SJCRH30 (cell line): ENCODE results near the gene PLCXD1. TPM values are rescaled to one million over a fixed set of nuclear protein-coding genes. Genes with fewer than 3 reads are reported as not detected.
"Not testable (repeated sequence)": the region's sequence is repeated elsewhere in the genome, so short reads cannot be mapped to it uniquely, and the experiment has no call there.

ENCODE experiments used
- DNase-seq, 2 experiments: peaks; one replicate each; pipeline ENCODE4 v3.0.0-alpha.2; 2015 to 2020
- H3K27ac ChIP-seq: fragments of 250-450 bp; sonication (Bioruptor Pico); 2 replicates; pipeline ENCODE4 v1.5.1; 2020; ENCODE audit warnings: mild to moderate bottlenecking, moderate library complexity
- H3K27me3 ChIP-seq: fragments of 250-450 bp; sonication (Bioruptor Pico); 2 replicates; pipeline ENCODE4 v1.5.1; 2020; ENCODE audit warnings: mild to moderate bottlenecking, moderate library complexity
- H3K36me3 ChIP-seq: fragments of 250-450 bp; sonication (Bioruptor Pico); 2 replicates; pipeline ENCODE4 v1.5.1; 2020; ENCODE audit warnings: mild to moderate bottlenecking, moderate library complexity
- H3K4me1 ChIP-seq: fragments of 250-450 bp; sonication (Bioruptor Pico); 2 replicates; pipeline ENCODE4 v1.5.1; 2020; ENCODE audit warnings: mild to moderate bottlenecking, moderate library complexity
- H3K4me3 ChIP-seq: fragments of 250-450 bp; sonication (Bioruptor Pico); 2 replicates; pipeline ENCODE4 v1.5.1; 2020; ENCODE audit warnings: mild to moderate bottlenecking, moderate library complexity
- H3K9me3 ChIP-seq: fragments of 250-450 bp; sonication (Bioruptor Pico); replicated peaks from 2 replicates; pipeline ENCODE4 v1.5.1; 2020; ENCODE audit warnings: mild to moderate bottlenecking, moderate library complexity
- total RNA-seq: library from RNA; depleted of rRNA; stranded (reverse); fragments of >200 nt; shearing (Covaris generic); gene quantifications from 2 replicates; pipeline ENCODE4 v1.2.3, GENCODE V29; 2014

PLCXD1 gene
- total RNA-seq, 1 experiment from 2014 or later = 16.0 TPM

GRCh38 chrX:258291-259040, 22.7 kb upstream of the PLCXD1 start:
- no peak for DNase-seq

DNA sequence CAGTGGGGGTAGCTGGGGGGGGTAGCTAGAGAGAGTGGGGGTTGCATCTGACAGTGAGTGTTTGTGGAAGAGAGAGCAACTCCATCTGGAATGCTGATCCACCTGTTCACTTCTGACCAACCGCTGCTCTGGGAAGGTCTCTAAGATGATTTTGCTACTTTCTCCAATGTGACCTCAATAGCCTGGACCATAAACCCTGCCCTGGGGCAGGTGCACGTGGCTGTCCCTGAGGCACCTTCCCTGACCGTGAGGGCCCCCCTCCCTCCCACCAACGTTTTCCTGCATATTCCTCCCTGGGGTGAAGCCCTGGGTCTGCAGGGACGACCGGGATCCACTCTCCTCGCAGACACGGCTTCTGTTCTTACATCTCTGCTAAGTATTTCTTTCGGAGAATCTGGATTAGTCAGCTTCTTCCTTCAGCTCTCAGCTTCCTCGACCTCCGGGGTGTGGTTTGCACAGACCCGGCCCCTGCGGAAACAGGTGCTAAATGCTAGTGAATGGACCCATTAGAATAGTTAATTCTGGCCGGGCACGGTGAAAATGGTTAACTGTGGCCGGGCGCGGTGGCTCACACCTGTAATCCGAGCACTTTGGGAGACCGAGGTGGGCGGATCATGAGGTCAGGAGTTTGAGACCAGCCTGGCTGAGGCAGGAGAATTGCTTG, 21.4 kb upstream of the PLCXD1 start:
- Histone ChIP-seq H3K4me1 (no peaks in the 10 kb centered on the region), H3K9me3 (no peaks in the 10 kb centered on the region), H3K4me3 (no peak overlapping the region), H3K36me3 (no peaks in the 10 kb centered on the region), H3K27ac (no peak overlapping the region), H3K27me3 (no peaks in the 10 kb centered on the region)
- peak; percentile 26 to 48 for DNase-seq

More at GRCh38 chrX:258291-259040, 22.7 kb upstream of the PLCXD1 start:
- no peak overlapping the region for H3K27ac ChIP-seq
- no peak overlapping the region for H3K4me3 ChIP-seq
- H3K4me1 ChIP-seq = no peaks in the 10 kb centered on the region
- H3K36me3 ChIP-seq = no peaks in the 10 kb centered on the region
- no peaks in the 10 kb centered on the region for H3K27me3 ChIP-seq
- no peaks in the 10 kb centered on the region for H3K9me3 ChIP-seq

DNA sequence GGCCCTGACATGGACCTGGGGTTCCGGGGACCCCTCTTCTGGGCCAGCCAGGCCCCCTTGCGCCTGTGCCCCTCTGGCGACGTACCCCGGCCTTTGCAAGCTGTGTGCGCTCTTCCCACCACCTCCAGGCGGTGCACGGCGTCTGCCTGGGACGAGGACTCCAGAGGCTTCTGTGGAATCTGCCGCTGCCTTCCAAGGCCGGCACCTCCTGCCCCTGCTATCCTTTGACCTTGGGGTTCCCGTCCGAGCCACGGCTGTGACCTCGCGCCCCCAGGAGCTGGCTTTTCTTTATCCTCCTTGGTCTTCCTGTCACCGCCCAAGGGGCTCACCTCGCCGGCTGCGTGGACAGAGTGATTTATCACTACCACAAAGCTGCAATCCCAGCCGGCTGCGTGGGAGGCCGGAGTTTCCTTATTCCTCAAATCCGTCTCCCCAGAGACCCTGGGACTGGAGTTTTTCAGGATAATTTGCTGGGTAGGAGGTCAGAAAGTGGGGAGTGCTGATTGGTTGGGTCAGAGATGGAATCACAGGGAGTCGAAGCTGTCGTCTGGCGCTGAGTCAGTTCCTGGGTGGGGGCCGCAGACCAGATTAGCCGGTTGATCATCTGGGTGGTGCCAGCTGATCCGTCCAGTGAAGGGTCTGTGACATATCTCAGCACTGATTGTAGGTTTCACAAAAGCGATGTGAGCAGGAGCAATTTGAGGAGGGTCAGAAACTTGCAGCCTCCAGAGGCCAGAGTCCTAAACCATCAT, 19.8 kb upstream of the PLCXD1 start:
- Histone ChIP-seq H3K9me3 (no peaks in the 10 kb centered on the region), H3K4me3 (peak overlapping the region; percentile 29), H3K27ac (no peak overlapping the region), H3K4me1 (no peaks in the 10 kb centered on the region), H3K36me3 (no peaks in the 10 kb centered on the region), H3K27me3 (no peaks in the 10 kb centered on the region)
- peak in 1 of 2 experiments; percentile 10 for DNase-seq

- DNase-seq = no peak
- no peaks in the 10 kb centered on the region for H3K4me1 ChIP-seq
These were observed 19.2 kb upstream of the PLCXD1 start for GRCh38 chrX:261919-262352.

DNA sequence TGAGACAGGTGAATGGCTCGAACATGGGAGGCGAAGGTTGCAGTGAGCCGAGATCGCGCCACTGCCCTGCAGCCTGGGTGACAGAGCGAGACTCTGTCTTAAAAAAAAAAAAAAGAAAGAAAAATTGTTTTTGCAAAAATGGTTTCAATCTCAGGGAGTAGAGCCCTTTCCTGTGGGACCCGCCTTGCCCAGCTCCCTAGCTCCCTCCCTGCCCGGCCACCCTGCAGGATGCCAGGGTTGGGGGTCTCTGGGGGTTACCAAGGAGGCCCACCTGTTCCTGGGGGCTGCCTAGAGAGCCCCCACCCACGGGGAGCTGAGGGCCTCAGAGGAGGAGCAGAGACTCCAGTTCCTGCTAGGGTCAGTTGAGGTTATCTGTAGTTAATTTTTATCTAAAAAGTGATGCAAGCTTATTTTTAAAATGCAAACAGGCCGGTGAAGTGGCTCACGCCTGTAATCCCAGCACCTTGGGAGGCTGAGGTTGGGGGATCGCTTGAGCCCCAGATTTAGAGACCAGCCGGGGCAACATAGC, 18.7 kb upstream of the PLCXD1 start:
- H3K4me1 ChIP-seq = no peaks in the 10 kb centered on the region
- DNase-seq = no peak
- H3K36me3 ChIP-seq = no peaks in the 10 kb centered on the region
- no peak overlapping the region for H3K27ac ChIP-seq
- H3K9me3 ChIP-seq = no peaks in the 10 kb centered on the region
- H3K4me3 ChIP-seq = no peak overlapping the region
- H3K27me3 ChIP-seq = no peaks in the 10 kb centered on the region

More at GRCh38 chrX:261919-262352, 19.2 kb upstream of the PLCXD1 start:
- Histone ChIP-seq H3K9me3 (no peaks in the 10 kb centered on the region), H3K27me3 (no peaks in the 10 kb centered on the region), H3K36me3 (no peaks in the 10 kb centered on the region), H3K27ac (no peak overlapping the region), H3K4me3 (no peak overlapping the region)

- H3K4me3 ChIP-seq, H3K27me3 ChIP-seq, H3K4me1 ChIP-seq, H3K36me3 ChIP-seq, H3K9me3 ChIP-seq, DNase-seq, H3K27ac ChIP-seq: not testable (repeated sequence)
These were observed 17.2 kb upstream of the PLCXD1 start for GRCh38 chrX:264006-264405.

- H3K4me3 ChIP-seq = no peak overlapping the region
- DNase-seq = peak in 1 of 2 experiments; percentile 34
- H3K9me3 ChIP-seq = no peaks in the 10 kb centered on the region
- no peaks in the 10 kb centered on the region for H3K27me3 ChIP-seq
- no peak overlapping the region for H3K27ac ChIP-seq
- no peaks in the 10 kb centered on the region for H3K36me3 ChIP-seq
- no peaks in the 10 kb centered on the region for H3K4me1 ChIP-seq
These were observed 16.3 kb upstream of the PLCXD1 start for GRCh38 chrX:264634-265455.

GRCh38 chrX:265502-265901, 15.7 kb upstream of the PLCXD1 start:
- no peaks in the 10 kb centered on the region for H3K36me3 ChIP-seq
- no peak overlapping the region for H3K4me3 ChIP-seq
- H3K4me1 ChIP-seq = no peaks in the 10 kb centered on the region
- no peaks in the 10 kb centered on the region for H3K27me3 ChIP-seq
- no peak overlapping the region for H3K27ac ChIP-seq
- H3K9me3 ChIP-seq = no peaks in the 10 kb centered on the region
- no peak for DNase-seq

DNA sequence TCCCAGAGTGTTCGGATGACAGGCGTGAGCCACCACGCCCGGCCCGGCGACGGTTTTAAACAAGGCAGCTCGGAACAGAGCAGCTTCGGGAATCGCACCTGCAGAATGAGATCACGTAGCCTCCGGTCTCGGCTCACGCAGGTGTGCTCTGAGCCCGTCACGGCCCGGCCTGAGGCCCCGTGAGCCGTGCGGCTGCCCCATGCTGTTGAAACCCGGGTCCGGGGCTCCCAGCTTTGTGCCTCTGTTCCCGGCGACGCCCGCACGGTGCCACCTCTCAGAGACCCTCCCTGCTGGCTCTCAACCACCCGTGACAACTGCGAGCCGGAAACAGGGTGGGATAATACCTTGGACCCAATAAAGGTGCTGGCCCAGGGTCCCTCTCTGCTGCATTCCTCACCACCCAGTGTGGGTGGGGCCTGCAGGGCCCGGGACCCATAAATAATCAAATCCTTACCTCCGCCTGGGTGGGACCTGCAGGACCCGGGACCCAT, 13.4 kb upstream of the PLCXD1 start:
- DNase-seq = no peak
- H3K4me3 ChIP-seq = no peak overlapping the region
- H3K27ac ChIP-seq = no peak overlapping the region
- H3K4me1 ChIP-seq = no peaks in the 10 kb centered on the region
- H3K36me3 ChIP-seq = no peaks in the 10 kb centered on the region
- H3K9me3 ChIP-seq = no peaks in the 10 kb centered on the region
- no peaks in the 10 kb centered on the region for H3K27me3 ChIP-seq

- no peaks in the 10 kb centered on the region for H3K9me3 ChIP-seq
- DNase-seq = no peak
These were observed 10.3 kb upstream of the PLCXD1 start for GRCh38 chrX:270848-271367.

GRCh38 chrX:274904-275475, 6.2 kb upstream of the PLCXD1 start:
- Histone ChIP-seq H3K27ac (no peak overlapping the region), H3K27me3 (no peaks in the 10 kb centered on the region), H3K9me3 (no peaks in the 10 kb centered on the region), H3K4me3 (no peak overlapping the region), H3K36me3 (no peaks in the 10 kb centered on the region), H3K4me1 (peaks cover 4% of the 10 kb centered on the region; the same call in 1 of the 2 replicates)
- peak; percentile 23 to 46 for DNase-seq

More at GRCh38 chrX:270848-271367, 10.3 kb upstream of the PLCXD1 start:
- Histone ChIP-seq H3K27ac (no peak overlapping the region), H3K36me3 (no peaks in the 10 kb centered on the region), H3K4me3 (no peak overlapping the region), H3K27me3 (no peaks in the 10 kb centered on the region), H3K4me1 (peaks cover 4% of the 10 kb centered on the region; the same call in 1 of the 2 replicates)

DNA sequence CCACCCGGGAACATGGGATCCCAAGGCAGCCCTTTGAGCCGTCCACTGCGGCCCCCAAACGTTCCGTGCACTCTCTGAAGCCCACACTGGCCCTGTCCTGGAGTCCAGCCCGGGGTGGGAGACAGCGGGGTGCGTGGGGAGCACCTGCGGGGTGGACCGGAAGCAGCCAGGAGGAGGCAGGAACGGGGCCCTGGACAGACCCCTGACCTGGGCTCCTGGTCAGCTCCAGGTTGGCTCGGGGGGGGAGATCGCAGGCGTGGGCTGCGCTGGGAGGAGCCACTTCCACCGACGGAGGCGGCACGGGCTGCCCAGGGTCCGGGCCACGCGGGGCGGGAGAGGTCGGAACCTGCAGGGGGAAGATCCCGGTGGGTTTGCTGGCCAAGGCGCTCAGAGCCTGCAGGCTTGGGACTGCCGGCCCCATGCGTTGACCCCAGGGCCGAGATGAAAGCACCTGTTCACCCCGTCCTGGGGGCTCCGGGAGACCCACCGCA, 5.7 kb upstream of the PLCXD1 start:
- no peak overlapping the region for H3K27ac ChIP-seq

DNA sequence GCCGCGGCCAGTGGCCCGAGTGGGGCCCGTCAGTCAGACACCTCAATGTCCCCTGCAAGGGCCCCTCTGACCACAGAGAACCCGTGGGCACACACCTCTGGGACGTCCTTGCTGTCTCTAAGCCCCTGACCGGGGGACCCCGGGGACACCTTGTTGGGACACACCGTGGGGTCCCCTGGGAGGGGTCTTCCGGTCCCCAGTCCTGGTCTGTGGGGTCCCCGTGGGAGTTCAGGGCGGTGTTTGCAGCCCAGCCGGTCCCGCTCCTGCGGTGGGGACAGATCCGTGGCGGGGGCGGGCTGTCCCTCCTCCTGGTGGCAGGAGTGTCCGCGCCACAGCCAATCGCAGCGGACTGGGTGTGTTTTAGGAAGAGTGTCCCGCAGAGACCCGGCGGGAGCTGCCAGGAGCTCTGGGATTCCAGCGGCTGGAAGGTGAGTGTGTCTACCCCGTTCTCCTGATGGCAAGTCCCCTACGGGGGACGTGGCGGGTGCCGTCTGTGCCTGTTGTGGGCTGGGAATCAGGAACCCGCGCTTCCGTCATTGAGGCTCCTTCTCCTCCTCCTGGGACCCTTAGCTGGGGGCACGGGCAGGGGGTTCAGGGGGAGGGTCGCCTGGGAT, 5.1 kb upstream of the PLCXD1 start:
- Histone ChIP-seq H3K4me3 (peak overlapping the region; percentile 56), H3K9me3 (no peaks in the 10 kb centered on the region), H3K4me1 (peaks cover 4% of the 10 kb centered on the region; the same call in 1 of the 2 replicates), H3K27ac (no peak overlapping the region), H3K36me3 (no peaks in the 10 kb centered on the region), H3K27me3 (no peaks in the 10 kb centered on the region)
- peak; percentile 59 to 68 for DNase-seq

More for the DNA sequence above, 5.7 kb upstream of the PLCXD1 start:
- no peak for DNase-seq
- Histone ChIP-seq H3K27me3 (no peaks in the 10 kb centered on the region), H3K4me1 (peaks cover 4% of the 10 kb centered on the region; the same call in 1 of the 2 replicates), H3K4me3 (peak overlapping the region; percentile 56), H3K9me3 (no peaks in the 10 kb centered on the region), H3K36me3 (no peaks in the 10 kb centered on the region)
